GM18909 (cell line): ENCODE data around the gene DTX2.
"Not testable (repeated sequence)": the region's sequence is repeated elsewhere in the genome, so short reads cannot be mapped to it uniquely, and the experiment has no call there.

ENCODE experiments used
- ATAC-seq: cut with Tn5 transposase; IDR thresholded peaks from one replicate; pipeline ENCODE4 v1.9.1; 2021; ENCODE audit warnings: mild to moderate bottlenecking; ENCODE audit not compliant: unreplicated experiment, poor library complexity

Gene DTX2

DNA sequence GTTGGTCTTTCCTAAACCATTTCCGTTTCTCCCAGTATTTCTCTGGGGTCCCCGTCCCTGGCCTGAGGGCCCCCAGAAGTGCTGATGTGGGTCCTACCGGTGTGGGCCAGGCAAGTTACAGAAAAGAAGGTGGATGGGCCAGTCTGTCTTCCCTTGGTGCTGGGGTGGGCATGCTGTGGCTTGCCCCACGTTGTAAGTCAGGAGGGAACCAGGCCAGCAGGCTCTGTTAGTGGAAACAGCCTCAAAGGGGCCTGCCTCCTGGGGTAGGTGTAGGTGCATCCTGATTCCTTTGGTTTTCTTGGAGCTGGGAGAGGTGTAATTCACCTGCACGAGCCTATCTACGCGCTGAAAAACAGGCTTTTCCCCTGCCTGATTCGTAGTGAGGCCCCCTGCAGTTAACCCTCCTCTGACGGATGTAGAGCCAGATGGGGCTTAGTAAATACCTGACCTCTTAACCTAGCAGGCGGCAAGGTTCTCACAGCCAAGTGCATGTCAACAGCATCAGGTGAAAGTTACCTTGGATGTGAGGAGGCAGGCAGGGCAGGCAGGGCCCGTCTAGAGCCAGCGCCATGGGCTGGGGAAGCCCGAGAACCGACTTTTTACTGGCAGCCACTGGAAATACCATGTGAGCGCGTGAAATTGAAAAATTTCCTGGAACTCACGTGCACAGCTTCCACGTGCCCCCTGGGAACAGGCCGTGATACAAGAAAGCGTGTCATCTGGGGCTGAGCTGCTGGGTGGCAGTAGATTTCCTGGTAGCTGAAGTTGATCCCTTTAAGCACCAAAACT, 24.5 kb downstream of the DTX2 start:
- ATAC-seq, result peak; percentile 20

DNA sequence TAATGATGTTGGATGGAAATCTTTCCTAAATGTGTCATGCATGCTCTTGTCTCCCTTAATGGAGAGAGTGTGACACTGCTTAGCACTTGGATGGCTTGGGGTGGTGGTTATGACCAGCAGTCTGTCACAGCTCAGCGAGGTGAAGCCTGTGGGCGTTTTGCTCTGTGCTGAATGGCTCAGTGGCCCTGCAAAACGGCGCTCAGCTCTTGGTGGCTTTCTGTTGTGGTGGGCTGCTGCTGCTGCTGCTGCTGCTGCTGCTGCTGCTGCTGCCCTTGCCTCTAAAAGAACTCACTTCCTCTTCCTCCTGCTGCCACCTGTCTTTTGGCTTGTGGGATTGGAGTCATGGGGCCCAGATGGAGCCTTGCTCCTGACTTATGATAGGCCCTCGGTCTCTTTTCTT, 25.1 kb downstream of the DTX2 start:
- peak; percentile 99 for ATAC-seq

DNA sequence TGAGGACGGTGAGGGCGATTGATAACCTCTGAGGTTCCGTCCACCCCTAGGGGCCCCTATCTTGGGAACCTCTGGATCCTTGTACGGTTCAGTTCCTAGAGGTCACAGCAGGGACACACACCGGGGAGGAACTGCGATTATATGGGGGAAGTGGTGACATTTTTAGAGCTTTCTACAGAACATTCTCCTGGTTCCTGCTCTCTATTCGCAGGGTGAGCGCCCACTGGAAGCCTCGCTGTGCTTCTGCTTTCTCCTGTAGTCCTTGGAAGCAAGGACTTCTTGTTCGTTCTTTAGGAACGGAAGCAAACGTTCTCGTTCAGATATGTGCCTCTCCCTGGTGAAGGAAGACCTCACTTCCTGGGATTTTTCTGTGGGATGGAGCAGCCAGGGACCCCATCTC, 26.5 kb downstream of the DTX2 start:
- ATAC-seq, result not testable (repeated sequence)

DNA sequence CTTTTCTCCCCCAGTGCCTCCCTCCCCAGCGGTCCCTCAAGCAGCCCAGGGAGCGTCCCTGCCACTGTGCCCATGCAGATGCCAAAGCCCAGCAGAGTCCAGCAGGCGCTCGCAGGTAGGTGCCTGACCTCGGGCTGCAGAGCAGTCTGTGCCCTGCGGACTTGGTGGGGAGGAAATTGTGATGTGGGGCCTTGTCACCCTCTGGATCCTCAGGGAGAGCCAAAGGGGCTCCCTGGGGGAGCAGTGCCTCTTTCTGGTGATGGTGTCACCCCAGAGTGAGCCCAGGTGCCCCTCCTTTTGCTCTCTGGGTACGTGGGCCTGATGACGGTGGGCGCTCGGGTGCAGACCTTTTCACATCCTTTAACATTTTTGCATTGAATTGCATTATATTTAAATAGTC, 30.6 kb downstream of the DTX2 start:
- ATAC-seq, result not testable (repeated sequence)

DNA sequence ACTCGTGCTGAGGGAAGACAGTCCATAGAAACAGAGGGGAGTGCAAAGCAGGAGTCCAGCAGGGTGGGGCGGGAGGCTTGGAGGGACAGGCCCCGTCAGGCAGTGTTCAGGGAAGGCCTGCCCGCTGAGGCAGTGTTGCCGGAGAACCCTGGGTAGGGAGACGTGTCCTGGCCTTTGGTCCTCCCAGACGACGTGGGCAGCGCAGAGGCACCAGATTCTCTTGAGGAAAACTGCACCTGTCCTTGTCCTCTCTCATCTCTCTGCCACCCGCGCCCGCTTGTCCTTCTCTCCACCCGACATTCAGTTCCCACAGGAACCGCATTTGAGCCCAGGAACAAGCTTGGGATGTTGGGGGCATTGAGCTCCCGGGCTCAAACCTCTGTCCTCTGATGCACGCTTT, 34.2 kb downstream of the DTX2 start:
- ATAC-seq, result not testable (repeated sequence)

DNA sequence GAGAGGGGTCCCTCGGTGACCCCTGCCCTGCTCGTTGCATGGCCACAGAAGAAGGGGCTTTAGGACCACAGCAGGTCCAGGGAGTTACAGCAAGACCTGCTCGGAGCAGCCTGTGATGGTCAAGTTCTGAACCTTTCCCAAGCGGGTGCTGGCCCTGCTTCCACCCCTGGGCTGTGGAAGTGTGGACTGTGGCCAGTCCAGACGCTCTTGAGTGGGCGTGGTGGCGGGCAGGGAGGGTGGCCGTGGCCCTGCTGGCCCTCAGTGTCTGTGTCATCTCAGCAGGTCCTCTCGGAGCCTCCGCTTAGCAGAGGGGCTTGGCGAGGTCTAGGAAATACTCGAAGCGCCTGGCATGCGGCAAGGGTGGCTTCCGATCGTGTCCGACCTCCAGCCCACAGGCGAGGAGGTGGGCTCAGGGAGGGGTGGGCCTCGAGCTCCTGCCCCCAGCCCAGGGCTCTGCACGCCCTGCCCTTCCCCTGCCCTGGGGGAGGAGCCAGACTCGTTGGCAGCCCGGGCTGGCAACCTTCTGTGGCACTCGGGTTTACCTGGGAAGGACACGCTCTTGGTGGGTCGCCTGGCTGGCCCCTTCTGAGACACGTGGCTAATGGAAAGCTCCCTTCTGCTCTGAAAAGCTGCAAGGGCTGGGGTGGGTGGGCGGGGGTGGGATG, 36.5 kb downstream of the DTX2 start:
- ATAC-seq, result not testable (repeated sequence)

DNA sequence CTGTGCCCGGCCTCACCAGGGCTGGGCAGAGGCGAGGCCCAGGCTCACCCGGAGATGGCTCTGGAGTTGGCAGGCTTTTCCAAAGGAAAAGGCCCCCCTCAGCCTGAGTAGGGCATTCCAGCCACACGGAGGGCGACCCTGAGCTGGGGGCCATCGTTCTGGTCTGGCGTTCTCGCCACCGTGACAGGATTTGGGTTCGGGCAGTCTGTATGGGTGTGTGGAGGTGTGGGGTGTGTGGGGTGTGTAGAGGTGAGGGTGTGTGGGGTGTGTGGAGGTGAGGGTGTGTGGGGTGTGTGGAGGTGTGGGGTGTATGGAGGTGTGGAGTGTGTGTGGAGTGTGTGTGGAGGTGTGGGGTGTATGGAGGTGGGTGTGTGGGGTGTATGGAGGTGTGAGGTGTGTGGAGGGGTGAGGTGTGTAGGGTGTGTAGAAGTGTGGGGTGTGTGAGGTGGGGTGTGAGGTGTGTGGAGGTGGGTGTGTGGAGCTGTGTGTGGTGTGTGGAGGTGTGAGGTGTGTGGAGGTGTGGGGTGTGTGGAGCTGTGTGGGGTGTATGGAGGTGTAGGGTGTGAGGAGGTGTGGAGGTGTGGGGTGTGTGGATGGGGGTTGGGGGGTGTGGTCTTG, 37.2 kb downstream of the DTX2 start:
- not testable (repeated sequence) for ATAC-seq

DNA sequence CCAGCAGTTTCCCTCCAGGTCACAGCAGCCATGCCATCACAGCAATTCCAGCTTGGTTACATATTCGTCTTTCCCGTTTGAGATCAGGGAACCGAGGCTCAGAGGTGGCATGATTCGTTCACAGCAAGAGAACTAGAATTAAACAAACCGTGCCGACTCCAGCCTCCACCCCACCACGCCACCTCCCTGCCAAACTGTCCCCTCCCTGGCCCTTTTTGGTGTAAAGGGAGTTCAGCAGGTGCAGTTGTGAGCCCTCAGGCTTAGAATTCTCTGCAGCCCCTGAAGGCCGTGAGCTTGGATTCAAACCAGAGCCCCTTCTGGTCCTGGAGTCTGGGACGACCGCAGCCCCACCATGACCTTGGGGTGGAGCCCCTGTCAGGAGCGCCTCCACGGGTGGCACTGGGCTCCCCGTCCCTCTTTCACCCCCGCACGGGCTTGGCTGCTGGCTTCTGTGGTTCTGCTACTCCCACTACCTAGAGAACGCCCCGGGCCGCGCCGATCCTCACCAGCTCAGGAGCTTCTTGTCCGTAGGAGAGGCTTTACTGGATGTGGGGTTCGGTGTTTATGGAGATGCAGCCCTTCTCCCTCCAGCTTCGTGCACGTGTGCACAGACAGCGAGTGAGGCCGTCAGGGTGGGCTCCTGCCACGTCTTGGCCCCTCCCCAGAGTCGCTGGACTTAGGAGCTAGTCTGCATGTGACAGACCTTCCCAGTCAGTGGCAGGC, 37.9 kb downstream of the DTX2 start:
- ATAC-seq, result not testable (repeated sequence)

DNA sequence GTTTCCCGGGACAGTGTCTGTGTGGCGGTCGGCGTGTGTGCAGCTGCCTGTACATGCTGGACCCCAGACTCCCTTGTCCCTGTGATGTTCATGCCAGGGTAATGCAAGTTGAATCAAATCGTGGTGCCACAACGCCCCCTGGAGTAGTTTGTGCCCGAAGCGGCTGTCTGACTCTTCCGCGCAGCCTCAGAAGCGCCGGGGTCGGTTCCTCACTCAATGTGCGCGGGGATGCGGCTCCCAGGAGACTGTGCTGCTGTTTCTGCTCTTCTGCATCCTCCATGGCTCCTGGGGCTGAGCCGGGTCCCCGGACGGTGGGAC, 38.4 kb downstream of the DTX2 start:
- ATAC-seq, result not testable (repeated sequence)

DNA sequence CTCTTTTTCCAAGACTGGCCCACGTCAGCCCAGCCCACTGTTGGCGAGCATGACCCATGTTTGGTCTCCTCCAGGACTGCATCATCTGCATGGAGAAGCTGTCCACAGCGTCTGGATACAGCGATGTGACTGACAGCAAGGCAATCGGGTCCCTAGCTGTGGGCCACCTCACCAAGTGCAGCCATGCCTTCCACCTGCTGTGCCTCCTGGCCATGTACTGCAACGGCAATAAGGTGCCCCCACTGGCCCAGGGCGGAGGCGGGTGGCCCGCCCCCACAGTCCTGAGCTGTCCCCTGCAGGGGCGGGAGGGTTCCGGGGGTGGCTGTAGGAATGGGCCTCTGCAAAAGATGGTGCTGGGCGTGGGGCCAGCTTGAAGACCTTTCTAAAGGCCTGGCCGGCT, 40.7 kb downstream of the DTX2 start:
- ATAC-seq, result not testable (repeated sequence)

DNA sequence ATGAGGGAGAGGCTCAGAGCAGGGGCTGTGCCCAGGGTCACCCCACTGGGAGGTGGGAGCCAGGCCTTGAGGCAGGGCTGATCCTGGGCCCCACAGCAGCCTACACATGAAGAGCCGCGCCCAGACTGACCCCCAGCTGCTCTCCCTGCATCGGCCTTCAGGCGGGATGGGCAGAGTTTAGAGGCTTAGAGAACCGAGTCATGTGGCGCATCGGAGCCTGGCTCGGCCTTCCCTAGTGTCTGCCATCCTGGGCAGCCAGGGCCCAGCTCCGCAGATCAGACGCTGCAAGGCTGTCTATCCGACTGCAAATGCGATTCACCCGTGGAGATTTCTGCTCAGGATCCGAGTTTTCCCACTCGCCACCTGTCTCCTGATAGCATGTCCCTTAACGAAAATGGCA, 41.3 kb downstream of the DTX2 start:
- not testable (repeated sequence) for ATAC-seq

DNA sequence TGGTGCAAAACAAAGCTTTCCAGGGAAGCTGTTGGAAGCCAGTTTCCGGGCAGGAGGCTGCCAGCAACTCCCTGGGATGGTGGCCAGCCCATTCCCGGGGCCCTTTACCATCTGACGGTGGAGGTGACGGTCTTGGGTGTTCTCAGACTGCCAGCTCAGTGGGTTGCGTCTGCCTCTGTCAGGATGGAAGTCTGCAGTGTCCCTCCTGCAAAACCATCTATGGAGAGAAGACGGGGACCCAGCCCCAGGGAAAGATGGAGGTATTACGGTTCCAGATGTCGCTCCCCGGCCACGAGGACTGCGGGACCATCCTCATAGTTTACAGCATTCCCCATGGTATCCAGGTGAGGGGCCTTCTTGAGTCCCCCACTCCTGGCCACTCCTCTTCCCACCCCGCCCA, 41.7 kb downstream of the DTX2 start:
- ATAC-seq, result not testable (repeated sequence)

DNA sequence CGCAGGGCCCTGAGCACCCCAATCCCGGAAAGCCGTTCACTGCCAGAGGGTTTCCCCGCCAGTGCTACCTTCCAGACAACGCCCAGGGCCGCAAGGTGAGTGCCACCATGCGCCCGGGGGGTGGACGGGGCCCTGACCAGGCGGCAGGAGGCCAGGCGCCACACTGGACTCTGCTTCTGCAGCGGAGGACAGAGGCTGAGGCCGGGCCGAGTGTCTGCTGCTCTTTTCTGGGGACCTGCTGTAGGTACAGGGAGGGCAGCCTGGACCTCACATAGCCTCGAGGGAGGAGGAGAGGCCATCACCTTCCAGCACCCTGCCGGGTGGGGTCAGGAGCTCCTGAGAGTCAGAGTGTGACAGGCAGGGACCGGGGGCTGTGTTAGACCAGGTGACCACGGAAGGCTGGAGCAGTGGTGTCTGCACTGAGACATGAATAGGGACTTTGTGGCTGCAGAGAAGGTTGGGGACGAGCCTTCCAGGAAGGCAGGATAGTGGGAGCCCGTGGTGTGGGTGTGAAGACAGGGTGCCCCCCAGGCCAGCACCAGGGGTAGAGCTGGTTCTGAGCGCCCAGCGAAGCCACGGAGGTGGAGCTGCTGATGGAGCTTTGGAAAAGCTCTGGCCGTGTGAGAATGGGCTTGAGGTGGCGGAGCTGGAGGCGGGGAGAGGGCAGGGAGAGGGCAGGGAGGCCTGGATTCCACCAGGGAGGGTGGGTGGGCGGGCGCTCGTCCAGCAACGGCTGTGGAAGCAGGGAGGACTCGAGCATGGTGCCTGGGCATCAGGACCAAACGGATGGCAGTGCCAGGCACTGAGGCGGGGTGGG, 43.0 kb downstream of the DTX2 start:
- ATAC-seq, result not testable (repeated sequence)

DNA sequence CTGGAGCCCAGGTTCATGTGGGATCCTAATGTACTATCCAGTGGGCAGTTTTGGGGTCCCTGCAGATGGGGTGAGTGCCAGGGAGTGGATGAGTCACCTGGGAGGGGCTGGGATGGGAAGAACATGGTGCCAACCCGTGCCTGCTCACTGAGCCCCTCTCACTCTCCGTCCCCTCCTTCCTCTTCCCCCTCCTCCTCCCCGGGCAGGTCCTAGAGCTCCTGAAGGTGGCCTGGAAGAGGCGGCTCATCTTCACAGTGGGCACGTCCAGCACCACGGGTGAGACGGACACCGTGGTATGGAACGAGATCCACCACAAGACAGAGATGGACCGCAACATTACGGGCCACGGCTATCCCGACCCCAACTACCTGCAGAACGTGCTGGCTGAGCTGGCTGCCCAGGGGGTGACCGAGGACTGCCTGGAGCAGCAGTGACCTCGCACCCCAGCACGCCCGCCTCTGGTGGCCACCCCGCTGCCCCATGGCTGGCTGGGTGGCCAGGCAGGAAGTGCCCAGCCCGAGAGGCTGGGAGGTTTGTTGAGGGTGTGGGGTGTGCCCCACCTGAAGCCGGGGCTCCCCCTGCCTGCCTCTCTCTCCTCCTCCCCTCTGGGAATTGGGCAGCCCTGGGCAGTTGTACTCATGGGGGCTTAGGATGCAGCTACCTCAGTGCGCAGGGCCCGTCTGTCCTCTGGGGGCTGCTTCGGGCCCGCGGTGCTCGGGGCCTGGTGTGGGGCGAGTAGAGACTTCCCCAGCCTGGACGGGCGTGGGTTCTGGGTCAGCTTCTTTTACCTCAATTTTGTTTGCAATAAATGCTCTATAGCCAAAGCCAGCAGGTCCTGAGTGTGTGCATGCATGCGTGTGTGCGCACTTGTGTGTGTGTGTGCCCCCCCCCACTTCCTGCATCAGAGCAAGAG, 43.9 kb downstream of the DTX2 start:
- ATAC-seq, result no peak

DNA sequence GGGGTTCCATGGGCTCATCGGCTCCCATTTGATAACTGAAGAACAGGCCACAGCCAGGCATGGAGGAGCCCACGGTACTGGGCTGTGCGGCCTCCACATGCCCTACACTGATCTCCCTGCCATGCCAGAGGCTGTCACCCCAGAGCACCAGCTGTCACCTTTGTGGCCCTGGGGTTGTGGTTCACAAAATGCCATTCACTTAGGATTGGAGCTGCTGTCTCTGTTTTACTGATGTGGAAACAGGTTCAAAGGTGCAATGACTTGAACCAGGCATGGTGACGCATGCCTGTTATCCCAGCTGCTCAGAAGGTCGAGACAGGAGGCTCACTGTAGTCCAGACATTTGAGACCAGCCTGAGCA, 44.6 kb downstream of the DTX2 start:
- no peak for ATAC-seq

DNA sequence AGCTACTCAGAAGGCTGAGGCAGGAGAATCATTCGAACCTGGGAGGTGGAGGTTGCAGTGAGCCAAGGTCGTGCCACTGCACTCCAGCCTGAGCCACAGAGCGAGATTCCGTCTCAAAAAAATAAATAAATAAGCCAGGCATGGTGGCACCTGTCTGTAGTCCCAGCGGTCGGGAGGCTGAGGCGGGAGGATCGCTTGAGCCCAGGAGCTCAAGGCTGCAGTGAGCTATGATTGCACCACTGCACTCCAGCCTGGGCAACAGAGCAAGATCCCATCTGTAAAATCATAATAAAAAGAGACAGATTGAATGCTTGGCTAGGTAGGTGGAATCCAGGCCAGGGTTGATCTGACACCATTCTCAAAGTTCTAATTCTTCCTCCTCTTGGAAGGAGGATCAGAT, 45.1 kb downstream of the DTX2 start:
- not testable (repeated sequence) for ATAC-seq

DNA sequence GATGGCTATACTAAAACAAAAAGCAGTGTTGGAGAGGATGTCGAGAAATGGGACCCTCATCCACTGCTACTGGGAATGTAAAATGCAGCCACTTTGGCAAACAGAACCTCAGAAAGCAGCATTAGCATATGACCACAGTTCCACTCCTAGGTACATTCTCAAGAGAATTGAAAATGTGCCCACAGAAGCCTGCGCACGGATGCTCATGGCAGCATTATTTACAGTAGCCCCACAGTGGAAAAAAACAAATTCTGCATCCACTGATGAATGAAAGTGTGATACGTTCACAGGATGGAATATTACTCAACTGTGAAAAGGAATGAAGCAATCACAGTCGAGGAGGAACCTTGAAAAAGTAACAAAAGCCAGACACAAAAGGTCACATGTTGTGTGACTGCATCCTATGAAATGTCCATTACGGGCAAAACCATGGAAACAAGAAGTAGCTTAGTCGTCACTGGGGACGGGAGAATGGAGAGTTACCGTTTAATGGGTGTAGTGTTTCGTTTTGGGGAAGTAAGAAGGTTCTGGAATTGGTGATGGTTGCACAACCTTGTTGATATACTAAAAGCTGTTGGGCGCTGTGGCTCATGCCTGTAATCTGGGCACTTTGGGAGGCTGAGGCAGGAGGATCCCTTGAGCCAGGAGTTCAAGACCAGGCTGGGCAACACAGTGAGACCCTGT, 46.4 kb downstream of the DTX2 start:
- ATAC-seq, result no peak
